H9 (cell line): ENCODE measurements around the gene SRGAP3. TPM values are rescaled to one million over a fixed set of nuclear protein-coding genes. Genes with fewer than 3 reads are reported as not detected.

Experiments
- DNase-seq: peaks from one replicate; pipeline ENCODE4 v3.0.0-alpha.2; 2017
- H2AFZ ChIP-seq: one replicate; pipeline ENCODE4 v1.6.1; 2013; ENCODE audit warnings: mild to moderate bottlenecking, low read length, control low read depth, moderate library complexity
- H2AK5ac ChIP-seq: 2 replicates; pipeline ENCODE4 v1.6.1; 2013; ENCODE audit warnings: low read length, control low read depth, mixed read lengths; ENCODE audit not compliant: insufficient read length
- H2BK120ac ChIP-seq: one replicate; pipeline ENCODE4 v1.6.1; 2013; ENCODE audit warnings: low read depth, mild to moderate bottlenecking, low read length, control low read depth, inconsistent platforms; ENCODE audit not compliant: poor library complexity, severe bottlenecking
- H2BK12ac ChIP-seq: 2 replicates; pipeline ENCODE4 v1.6.1; 2013; ENCODE audit warnings: low read length, control low read depth, mixed read lengths, low read depth; ENCODE audit not compliant: insufficient read length
- H2BK15ac ChIP-seq: 2 replicates; pipeline ENCODE4 v1.6.1; 2013; ENCODE audit warnings: low read depth, low read length, control low read depth
- H2BK20ac ChIP-seq: one replicate; pipeline ENCODE4 v1.6.1; 2013; ENCODE audit warnings: low read depth, mild to moderate bottlenecking, low read length, control low read depth, inconsistent platforms; ENCODE audit not compliant: poor library complexity, severe bottlenecking
- H2BK5ac ChIP-seq: 2 replicates; pipeline ENCODE4 v1.6.1; 2013; ENCODE audit warnings: low read length, control low read depth, mixed read lengths; ENCODE audit not compliant: insufficient read length
- H3K14ac ChIP-seq: 2 replicates; pipeline ENCODE4 v1.6.1; 2013; ENCODE audit warnings: low read length, control low read depth; ENCODE audit not compliant: insufficient read depth
- H3K18ac ChIP-seq: 2 replicates; pipeline ENCODE4 v1.6.1; 2013; ENCODE audit warnings: low read depth, mild to moderate bottlenecking, mixed read lengths, low read length, control low read depth; ENCODE audit not compliant: insufficient read length
- H3K23ac ChIP-seq: 2 replicates; pipeline ENCODE4 v1.6.1; 2013; ENCODE audit warnings: low read length, control low read depth, mixed read lengths, low read depth; ENCODE audit not compliant: insufficient read length
- H3K23me2 ChIP-seq: 2 replicates; pipeline ENCODE4 v1.6.1; 2013; ENCODE audit warnings: low read depth, mild to moderate bottlenecking, mixed read lengths, low read length, control low read depth; ENCODE audit not compliant: insufficient read length, poor library complexity, severe bottlenecking
- H3K27ac ChIP-seq: 2 replicates; pipeline ENCODE4 v1.5.1; 2013; ENCODE audit warnings: low read length, control low read depth, mixed read lengths, low read depth; ENCODE audit not compliant: insufficient read length
- H3K27me3 ChIP-seq: 2 replicates; pipeline ENCODE4 v1.6.1; 2013; ENCODE audit warnings: low read length, control low read depth, inconsistent platforms; ENCODE audit not compliant: insufficient read depth
- H3K4ac ChIP-seq: 2 replicates; pipeline ENCODE4 v1.6.1; 2013; ENCODE audit warnings: low read depth, mild to moderate bottlenecking, control low read depth, inconsistent platforms, low read length, moderate library complexity
- H3K4me1 ChIP-seq: 2 replicates; pipeline ENCODE4 v1.6.1; 2013; ENCODE audit warnings: low read length, control low read depth, inconsistent platforms; ENCODE audit not compliant: insufficient read depth
- H3K4me2 ChIP-seq: 2 replicates; pipeline ENCODE4 v1.6.1; 2013; ENCODE audit warnings: low read length, control low read depth, mixed read lengths; ENCODE audit not compliant: insufficient read length, insufficient read depth
- H3K56ac ChIP-seq: 2 replicates; pipeline ENCODE4 v1.6.1; 2013; ENCODE audit warnings: low read depth, mild to moderate bottlenecking, mixed read lengths, low read length, control low read depth; ENCODE audit not compliant: insufficient read length
- H3K79me1 ChIP-seq: 2 replicates; pipeline ENCODE4 v1.6.1; 2013; ENCODE audit warnings: low read depth, mild to moderate bottlenecking, moderate library complexity, low read length, control low read depth, inconsistent platforms; ENCODE audit not compliant: insufficient read depth, poor library complexity, severe bottlenecking
- H3K79me2 ChIP-seq: 2 replicates; pipeline ENCODE4 v1.6.1; 2013; ENCODE audit warnings: low read length, control low read depth, inconsistent platforms; ENCODE audit not compliant: insufficient read depth
- H3K9ac ChIP-seq: 2 replicates; pipeline ENCODE4 v1.6.1; 2013; ENCODE audit warnings: low read length, control low read depth, mixed read lengths; ENCODE audit not compliant: insufficient read length; ENCODE audit errors: extremely low read depth
- H3K9me3 ChIP-seq: one replicate; pipeline ENCODE4 v1.6.1; 2013; ENCODE audit warnings: low read depth, low read length, inconsistent platforms; ENCODE audit not compliant: control insufficient read depth
- H3T11ph ChIP-seq: one replicate; pipeline ENCODE4 v1.6.1; 2013; ENCODE audit warnings: mild to moderate bottlenecking, low read length, control low read depth, inconsistent platforms
- H4K20me1 ChIP-seq: one replicate; pipeline ENCODE4 v1.6.1; 2013; ENCODE audit not compliant: control insufficient read depth, insufficient read length, insufficient read depth
- H4K5ac ChIP-seq: 2 replicates; pipeline ENCODE4 v1.6.1; 2013; ENCODE audit warnings: low read depth, mild to moderate bottlenecking, mixed read lengths, low read length, control low read depth; ENCODE audit not compliant: insufficient read length
- H4K8ac ChIP-seq: replicated peaks from 2 replicates; pipeline ENCODE4 v1.6.1; 2013; ENCODE audit warnings: low read length, control low read depth, mixed read lengths, low read depth; ENCODE audit not compliant: insufficient read length
- H4K91ac ChIP-seq: 2 replicates; pipeline ENCODE4 v1.6.1; 2013; ENCODE audit warnings: low read depth, mild to moderate bottlenecking, moderate library complexity, mixed read lengths, low read length, control low read depth; ENCODE audit not compliant: insufficient read length
- H3K27ac Mint-ChIP-seq, 3 experiments: 2 replicates in 2 of 3; 3 replicates in 1 of 3; pipeline ENCODE4 v1.8.0; 2020 to 2021; ENCODE audit warnings: mixed read lengths in 3 of 3, mild to moderate bottlenecking in 1 of 3, moderate library complexity in 1 of 3
- H3K27me3 Mint-ChIP-seq: 2 replicates; pipeline ENCODE4 v1.8.0; 2021; ENCODE audit warnings: low read depth, mild to moderate bottlenecking, moderate library complexity, mixed read lengths
- H3K36me3 Mint-ChIP-seq, 3 experiments: 2 replicates in 2 of 3; 3 replicates in 1 of 3; pipeline ENCODE4 v1.8.0; 2020 to 2021; ENCODE audit warnings: low read depth in 3 of 3, mixed read lengths in 3 of 3; ENCODE audit not compliant: insufficient read depth in 1 of 3
- H3K4me1 Mint-ChIP-seq, 2 experiments: 2 replicates each; pipeline ENCODE4 v1.8.0; 2020; ENCODE audit warnings: mixed read lengths in 2 of 2
- H3K4me3 Mint-ChIP-seq, 2 experiments: 2 replicates in 1 of 2; 3 replicates in 1 of 2; pipeline ENCODE4 v1.8.0; 2020 to 2021; ENCODE audit warnings: mild to moderate bottlenecking in 2 of 2, mixed read lengths in 2 of 2, moderate library complexity in 1 of 2
- H3K9me3 Mint-ChIP-seq, 2 experiments: 2 replicates in 1 of 2; 3 replicates in 1 of 2; pipeline ENCODE4 v1.8.0; 2020; ENCODE audit warnings: mild to moderate bottlenecking in 2 of 2, mixed read lengths in 2 of 2, moderate library complexity in 1 of 2
- WGBS: extraction: QIAGEN DNeasy Blood & Tissue Kit; methylation state at CpG from one replicate; pipeline ENCODE4 v1.1.7; 2013; ENCODE audit warnings: missing lambda C conversion rate, low lambda C conversion rate, mixed read lengths; ENCODE audit not compliant: insufficient read length; ENCODE audit errors: extremely low coverage; 5-methylcytosine and 5-hydroxymethylcytosine counted together
- total RNA-seq: library from RNA; stranded (reverse); gene quantifications from 2 replicates; pipeline ENCODE4 v1.2.1, GENCODE V29; 2021
- TF ChIP-seq, protein P1 (sequence below): fragments of 200-600 bp; sonication (generic); conservative IDR thresholded peaks from 3 replicates; pipeline ENCODE4 v1.8.0; 2021; ENCODE audit warnings: antibody characterized with exemption, mild to moderate bottlenecking

The SRGAP3 gene
- total RNA-seq, 1 experiment from 2014 or later = 3.4 TPM

GRCh38 chr3:9037144-9037711 lies 212.2 kb downstream of the SRGAP3 start:
- WGBS = no CpG with 5 or more reads among the region's 12 CpGs
- Histone ChIP-seq H3K27ac (no peak overlapping the region), H2BK5ac (no peak overlapping the region), H3K18ac (no peak overlapping the region), H3K23ac (no peak overlapping the region), H3K27me3 (no peaks in the 10 kb centered on the region), H2BK12ac (no peak overlapping the region), H3K4me1 (no peaks in the 10 kb centered on the region), H4K91ac (no peak overlapping the region), H3K4ac (no peak overlapping the region), H3K9ac (no peak overlapping the region), H4K5ac (no peak overlapping the region), H3K14ac (no peak overlapping the region; the same call in 1 of the 2 replicates), H4K8ac (no peak overlapping the region), H3K79me2 (no peaks in the 10 kb centered on the region), H2BK20ac (no peak overlapping the region), H3K4me2 (no peak overlapping the region), H4K20me1 (no peaks in the 10 kb centered on the region), H3K9me3 (no peaks in the 10 kb centered on the region), H2AFZ (no peak overlapping the region), H3K79me1 (no peaks in the 10 kb centered on the region), H2BK15ac (no peak overlapping the region), H3T11ph (no peak overlapping the region), H2BK120ac (no peak overlapping the region), H2AK5ac (no peak overlapping the region), H3K23me2 (no peaks in the 10 kb centered on the region), H3K56ac (no peak overlapping the region)
- no peaks in the 10 kb centered on the region for H3K36me3 Mint-ChIP-seq
- H3K27me3 Mint-ChIP-seq = no peaks in the 10 kb centered on the region; the same call in 1 of the 2 replicates
- peaks cover 7 to 9% of the 10 kb centered on the region in 2 experiments for H3K4me1 Mint-ChIP-seq
- no peaks in the 10 kb centered on the region for H3K9me3 Mint-ChIP-seq
- no peak for DNase-seq
- H3K27ac Mint-ChIP-seq = no peak overlapping the region
- H3K4me3 Mint-ChIP-seq = no peak overlapping the region
- TF ChIP-seq, protein P1, sequence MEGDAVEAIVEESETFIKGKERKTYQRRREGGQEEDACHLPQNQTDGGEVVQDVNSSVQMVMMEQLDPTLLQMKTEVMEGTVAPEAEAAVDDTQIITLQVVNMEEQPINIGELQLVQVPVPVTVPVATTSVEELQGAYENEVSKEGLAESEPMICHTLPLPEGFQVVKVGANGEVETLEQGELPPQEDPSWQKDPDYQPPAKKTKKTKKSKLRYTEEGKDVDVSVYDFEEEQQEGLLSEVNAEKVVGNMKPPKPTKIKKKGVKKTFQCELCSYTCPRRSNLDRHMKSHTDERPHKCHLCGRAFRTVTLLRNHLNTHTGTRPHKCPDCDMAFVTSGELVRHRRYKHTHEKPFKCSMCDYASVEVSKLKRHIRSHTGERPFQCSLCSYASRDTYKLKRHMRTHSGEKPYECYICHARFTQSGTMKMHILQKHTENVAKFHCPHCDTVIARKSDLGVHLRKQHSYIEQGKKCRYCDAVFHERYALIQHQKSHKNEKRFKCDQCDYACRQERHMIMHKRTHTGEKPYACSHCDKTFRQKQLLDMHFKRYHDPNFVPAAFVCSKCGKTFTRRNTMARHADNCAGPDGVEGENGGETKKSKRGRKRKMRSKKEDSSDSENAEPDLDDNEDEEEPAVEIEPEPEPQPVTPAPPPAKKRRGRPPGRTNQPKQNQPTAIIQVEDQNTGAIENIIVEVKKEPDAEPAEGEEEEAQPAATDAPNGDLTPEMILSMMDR = no peak
